GM21723 (cell line): ENCODE measurements around the gene SYT2.
"Not testable (repeated sequence)": the region's sequence is repeated elsewhere in the genome, so short reads cannot be mapped to it uniquely, and the experiment has no call there.

Source experiments
- ATAC-seq: cut with Tn5 transposase; IDR thresholded peaks from one replicate; pipeline ENCODE4 v1.9.1; 2021; ENCODE audit warnings: mild to moderate bottlenecking, moderate library complexity; ENCODE audit not compliant: unreplicated experiment

SYT2 gene

DNA sequence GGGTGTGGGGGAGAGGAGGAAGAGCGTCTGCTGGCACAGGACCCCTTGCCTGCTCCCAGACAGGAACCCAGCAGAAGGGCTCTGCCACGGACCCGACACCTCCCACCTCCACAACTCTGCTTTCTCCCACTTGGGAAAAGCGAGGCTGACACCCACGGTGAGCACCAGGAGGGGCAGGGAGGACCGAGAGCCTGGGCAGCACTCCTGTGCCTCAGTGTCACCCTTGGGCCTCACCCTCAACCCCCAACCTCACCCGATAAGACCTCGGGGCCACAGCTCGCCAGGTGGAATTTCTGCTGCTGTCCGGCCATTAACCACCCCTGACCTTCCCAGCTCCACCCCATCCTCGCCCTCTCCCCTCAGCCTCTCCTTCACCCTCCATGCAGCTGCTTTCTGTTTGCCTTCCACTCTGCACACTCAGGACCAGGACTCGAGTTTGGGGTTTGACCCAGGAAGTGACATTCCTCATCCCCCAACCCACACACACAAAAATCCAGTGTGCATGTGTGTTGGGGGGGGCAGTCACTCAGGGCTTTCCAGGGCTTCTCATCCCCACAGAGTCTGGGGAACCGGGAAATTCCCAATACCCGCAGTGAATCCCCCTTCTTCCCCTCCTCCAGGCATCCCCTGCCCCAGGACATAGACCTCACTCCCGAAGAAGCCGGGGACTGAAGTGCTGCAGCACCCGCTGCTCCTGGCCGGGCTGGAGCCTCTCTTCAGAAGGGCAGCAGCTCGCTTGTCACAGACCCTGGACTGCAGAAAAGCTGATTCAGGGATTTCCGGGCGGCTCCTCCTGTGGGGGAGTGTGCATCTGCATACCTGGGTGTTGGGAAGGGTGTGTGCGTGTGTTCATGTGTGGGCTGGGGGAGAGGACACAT lies 65.8 kb downstream of the SYT2 start:
- no peak for ATAC-seq

DNA sequence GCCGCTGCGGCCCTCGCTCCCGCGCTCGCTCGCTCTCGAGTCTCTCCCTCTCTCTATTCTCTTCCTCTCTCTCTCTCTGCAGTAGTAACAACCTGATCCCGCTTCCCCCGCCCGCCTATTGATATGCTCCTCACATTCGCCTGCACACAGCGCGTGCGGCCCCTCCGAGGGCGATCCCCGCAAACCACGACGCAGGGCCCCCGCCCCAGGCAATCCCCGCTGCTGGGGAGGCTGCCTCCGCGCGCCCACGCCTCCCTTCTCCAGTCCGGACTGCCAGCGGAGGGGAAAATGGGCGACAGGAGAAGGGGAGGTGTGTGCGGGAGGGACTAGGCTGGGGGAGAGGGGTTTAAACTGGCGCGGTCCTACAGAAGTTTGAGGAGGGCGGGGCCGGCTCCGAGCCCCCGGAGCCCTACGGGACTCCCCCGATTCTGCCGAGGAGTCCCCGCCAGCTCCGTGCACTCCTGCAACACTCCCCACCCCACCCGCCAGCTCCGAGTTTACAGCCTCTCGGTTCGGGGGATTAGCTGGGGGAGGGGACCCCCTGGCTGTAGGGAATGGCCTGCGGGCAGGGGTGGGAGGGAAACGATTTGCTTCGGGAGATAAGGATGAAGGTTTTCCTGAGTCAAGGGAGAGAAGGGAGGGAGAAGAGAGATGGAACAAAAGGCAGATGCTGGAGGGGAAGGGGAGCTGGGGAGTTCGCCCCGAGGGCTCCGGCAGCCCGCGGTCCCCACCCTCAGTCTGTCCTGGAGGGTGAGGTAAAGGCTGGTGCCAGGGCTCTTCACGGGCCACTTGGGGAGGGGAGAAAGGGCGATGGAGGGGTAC lies 66.6 kb downstream of the SYT2 start:
- no peak for ATAC-seq

DNA sequence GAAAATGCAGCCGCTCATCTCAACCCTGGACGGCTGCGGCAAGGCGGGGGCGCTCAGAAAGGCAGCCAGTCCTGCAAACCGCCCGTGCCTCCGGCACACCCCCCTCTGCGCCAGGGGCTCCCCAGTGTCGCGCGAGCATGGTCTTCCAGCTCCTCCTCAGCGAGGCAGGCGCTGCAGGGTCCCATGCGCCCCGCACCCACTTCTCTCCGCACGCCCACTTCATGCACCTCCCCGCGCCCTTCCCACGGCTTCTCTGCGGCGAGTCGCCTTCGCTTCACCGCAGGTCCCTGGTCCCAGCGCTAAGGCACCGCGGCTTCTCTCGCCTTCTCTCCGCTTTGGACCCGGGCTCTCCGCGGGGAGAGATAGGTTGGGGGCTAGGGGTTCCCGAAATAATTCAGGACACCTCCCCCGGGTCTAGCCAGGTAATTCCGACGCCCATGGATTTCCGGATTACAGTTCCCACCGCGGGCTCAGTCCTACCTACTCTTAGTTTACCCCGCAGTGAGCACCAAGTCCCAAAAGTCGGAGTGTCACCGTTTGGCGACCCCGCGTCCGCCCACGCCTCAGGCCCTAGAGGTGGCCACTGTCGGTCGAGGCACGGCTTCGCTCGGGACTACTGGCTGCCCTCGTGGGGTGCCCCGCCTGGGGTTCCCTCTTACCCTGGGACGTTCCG lies 67.5 kb downstream of the SYT2 start:
- ATAC-seq, result no peak

DNA sequence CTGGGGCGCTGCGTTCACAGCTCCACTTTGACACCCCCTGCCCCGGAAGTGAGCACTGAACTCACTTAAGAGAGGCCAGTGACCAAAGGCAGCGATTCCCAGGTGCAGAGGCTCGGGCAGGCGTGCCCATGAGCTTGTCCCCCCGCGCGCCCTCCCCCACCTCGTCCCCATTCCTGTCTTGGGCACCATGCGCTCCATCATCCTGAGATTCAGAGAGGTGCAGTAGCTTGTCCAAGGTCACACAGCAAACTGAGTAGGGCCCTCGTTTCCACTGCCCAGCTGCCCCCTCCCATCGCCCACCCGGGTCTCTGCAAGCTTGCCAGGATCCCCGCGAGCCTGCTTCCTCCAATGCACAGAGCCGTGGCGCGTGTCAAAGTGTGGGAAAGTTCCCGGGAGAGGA lies 68.0 kb downstream of the SYT2 start:
- ATAC-seq, result no peak

DNA sequence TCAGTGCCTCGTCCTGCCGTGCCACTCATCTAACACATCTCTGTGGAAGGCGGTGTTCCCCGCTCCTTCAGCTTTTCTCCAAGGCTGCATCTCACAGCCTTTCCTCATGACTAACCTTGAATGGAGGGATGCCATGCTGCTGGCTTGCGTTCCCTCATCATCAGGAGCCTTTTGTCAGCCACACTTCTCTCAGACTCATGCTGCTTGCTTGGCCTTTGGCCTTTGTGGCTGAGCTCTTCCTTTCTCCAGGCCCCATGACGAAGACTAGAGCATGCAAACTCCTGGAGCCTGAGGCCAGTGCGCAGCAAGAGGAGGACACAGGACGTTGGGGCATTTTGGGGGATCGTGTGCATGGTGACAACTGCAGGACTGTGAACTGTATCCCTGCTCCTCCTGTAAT lies 70.8 kb downstream of the SYT2 start:
- no peak for ATAC-seq

DNA sequence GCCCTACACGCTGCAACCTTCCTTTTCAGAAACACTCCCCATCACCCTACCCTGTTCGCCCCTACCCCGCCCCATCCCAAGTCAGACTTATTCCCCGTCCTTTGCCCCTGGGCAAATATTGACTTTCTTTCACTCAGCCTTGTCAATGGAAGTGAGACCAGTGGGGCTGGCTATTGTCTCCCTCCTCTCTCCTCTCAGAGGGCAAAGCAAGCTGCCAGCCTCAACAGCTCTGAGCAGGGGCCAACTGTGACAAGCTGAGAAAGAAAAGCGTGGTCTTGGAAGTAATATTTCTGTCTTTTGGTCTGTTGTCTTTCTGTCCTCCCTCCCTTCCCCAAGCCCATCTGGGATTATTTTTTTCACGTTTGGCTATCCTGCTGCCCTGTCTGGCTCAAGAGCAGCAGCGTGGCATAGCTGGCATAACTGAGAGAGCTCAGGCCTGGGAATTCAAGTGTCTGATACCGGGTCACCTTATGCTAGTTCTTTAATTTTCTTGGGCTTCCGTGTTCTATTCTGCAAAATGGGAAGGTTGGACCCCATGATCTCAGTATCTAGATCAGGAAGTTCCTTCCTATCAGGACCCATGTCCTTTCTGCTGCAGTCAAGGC lies 71.5 kb downstream of the SYT2 start:
- not testable (repeated sequence) for ATAC-seq

DNA sequence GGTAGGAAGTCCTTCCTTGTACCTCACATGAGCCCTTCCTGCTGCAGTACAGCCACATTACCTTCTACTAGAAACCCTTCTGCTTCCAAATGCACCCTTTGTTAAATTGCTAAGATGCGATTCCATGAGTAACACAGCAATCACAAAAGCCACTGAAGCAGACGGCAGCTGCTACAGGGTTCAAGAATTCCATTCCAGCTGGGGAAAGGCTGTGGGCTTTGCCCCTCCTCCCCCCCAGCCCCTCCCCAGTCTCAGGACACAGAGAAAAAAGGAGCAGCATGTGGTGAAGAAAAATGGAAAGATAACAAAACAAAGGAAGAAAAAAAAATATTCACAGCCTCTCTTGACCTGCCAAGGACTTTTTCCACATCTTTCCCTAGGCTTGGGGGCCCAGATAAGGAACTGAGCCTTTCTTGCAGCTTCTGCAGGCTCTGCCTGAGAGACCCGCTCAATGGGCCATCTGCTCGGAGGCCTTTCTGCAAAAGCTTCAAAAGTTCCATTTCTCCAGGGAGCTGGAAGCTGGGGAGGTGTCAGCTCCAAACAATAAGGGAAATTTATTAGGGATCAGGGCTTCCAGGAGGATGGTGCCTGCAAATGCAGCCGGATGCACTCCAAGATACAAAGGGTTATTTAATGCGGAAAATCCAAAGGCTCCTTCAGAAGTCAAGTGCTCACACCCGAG lies 72.1 kb downstream of the SYT2 start:
- ATAC-seq, result no peak

DNA sequence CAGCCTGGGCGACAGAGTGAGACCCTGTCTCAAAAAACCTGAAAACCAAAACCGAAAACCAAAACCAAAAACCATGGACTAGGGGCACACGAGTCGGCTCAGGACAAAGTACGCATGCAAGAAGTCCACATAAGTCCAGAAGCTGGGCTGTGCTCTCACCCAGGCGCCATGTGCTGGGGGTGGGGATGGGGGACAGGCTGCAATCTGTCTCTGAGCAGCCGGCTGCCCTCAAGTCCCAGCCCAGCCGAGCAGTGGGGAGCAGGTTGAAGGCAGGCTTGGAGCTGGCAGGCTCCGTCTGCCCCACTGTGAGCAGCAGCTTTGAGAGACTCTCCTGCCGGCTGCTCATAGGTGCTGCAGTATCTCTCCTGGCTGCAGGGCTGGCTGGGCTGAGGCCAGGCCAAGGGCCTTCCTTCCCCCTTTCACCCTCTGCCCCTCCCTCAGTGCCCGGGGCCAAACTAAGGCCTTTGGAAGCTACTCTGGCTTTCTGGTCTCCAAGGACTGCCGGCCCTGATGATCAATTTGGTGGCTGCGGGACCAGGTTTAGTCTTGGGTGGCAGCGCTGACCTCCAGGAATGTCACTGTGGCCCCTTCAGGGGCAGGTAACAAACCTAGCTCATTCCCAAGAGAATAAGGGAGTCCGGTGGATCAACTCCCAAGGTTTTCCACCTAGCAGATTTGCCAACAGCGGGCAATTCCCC lies 72.8 kb downstream of the SYT2 start:
- not testable (repeated sequence) for ATAC-seq

DNA sequence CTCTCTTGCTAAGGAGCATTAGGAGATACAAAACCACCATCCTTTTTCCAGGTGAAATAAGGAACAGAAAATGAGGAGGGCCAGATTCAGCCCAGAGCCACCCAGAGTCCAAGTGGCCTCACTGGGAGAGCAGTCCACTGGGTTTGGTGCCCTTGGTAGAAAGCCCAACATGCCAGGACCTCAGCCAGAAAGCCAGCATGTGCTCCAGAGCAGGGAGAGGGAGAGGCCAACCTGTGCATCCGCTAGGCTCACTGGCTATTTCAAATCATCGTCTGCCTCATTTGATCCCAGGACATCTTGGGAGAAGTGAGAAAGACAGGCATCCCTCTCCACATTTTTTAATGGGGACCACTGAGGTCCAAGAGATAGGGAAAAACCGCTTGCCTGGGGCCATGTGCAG lies 74.1 kb downstream of the SYT2 start:
- ATAC-seq, result not testable (repeated sequence)

DNA sequence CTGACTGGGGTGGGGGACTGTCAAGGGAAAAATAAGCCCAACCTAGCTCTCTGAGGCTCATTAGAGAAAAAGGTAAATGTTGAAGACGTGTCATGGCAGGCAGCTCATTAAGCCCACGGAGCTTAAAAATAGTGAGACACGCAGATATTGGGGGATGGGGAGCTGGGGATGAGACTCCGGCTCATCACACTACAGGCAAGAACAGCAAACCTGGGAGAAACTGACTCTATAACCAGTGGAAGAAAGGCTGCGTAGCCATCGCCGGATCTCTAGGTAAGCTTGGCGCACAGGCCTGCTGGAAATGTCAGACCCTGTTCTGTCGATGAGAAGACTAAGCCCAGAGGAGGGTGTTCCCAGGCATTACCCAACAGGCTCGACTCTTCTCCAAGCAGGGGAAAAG lies 78.0 kb downstream of the SYT2 start:
- no peak for ATAC-seq

DNA sequence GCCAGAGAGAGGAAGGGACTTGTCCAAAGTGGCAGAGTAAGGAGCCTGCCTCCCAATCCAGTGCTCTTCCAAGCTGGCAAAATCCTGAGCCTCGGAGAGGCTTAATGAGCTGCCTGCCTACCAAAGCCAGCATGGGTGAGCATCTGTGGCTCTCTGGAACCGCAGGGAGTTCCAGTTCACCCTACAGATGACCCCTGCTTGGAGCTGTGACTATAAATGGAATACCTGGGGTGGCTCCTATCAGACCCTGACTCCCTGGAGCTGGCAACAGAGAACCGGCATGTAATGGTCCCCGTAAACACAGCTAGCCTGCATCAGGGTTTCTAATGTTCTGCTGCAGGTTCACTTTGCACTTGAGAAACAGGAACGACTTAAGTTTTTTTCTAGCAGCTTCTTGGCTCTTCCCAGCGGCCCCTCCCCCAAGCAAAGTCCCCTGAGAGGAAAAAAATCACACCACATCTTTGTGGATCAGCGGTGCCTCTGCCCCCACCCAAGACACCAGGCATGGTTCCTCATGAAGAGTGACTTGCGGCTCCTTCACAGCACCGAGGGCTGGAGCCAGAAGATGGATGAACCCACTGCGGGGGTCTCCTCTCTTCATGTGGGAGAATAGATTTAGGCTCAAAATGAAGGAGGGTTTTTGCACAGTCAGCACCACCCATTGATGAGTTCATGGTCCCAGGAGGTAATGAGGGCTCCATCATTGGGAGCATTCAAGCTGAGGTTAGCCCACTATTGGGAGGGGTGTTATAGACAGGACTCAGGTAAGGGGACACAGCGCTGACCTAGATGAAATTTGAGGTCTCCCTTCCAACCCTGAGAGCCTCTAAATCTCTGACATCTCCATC lies 79.0 kb downstream of the SYT2 start:
- ATAC-seq, result no peak

DNA sequence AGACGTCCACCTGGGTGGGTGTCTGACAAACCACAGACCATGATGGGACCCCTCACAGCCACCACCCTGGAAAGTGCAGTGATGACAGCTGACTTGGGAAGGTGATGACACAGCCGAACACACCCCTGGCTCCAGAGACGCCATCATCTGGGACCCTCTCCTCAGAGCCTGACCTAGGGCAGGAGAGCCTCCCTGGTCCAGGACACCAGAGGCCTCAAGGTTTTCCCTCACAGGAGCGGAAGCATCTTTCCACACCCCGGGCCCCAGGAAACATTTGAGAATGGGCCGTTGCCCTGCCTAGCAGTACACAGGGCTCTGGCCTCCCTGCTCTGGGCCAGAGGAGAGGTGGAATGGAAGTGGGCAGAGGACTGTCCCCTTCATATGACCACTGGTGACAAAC lies 79.7 kb downstream of the SYT2 start:
- no peak for ATAC-seq

DNA sequence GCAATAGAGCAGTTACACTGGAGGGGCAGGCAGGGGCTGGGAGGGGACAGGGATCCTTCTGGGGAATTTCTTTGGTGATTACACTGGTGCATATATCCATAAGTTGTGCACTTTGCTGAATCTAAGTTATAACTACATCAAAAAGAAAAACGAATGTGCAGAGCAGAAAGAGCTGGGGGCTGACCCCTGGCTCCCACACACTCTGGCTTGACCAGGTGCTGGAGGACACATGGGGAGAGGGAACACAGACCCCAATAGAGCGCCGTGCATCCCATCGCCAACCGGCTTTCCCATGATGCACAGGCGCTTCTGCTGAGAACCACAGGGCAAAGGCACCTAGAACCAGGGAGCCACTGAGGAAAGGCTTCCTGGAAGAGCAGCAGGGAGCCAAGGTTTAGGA lies 80.2 kb downstream of the SYT2 start:
- not testable (repeated sequence) for ATAC-seq

DNA sequence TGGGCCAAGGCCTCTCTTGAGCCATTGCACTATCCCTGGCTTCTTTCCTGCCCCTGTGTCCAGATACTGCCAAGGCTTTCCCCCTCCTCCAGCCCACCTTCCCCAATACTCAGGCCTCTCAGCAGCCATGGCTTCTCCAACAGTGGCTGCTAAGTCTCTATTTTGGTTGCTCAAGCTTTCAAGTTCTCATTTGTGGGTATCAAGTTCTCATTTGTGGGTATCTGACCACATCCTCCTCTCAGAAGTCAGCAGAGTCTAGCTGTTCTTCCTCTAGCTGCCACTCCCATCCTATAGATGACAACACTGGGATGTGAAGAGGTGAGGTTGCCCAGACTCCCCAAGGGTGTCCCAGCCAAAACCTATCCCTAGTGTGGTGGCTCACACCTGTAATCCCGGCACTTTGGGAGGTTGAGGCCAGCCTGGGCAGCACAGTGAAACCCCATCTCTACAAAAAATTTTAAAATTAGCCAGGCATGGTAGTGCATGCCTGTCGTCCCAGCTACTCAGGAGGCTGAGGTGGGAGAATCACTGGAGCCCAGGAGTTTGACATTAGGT lies 80.9 kb downstream of the SYT2 start:
- peak; percentile 76 for ATAC-seq

DNA sequence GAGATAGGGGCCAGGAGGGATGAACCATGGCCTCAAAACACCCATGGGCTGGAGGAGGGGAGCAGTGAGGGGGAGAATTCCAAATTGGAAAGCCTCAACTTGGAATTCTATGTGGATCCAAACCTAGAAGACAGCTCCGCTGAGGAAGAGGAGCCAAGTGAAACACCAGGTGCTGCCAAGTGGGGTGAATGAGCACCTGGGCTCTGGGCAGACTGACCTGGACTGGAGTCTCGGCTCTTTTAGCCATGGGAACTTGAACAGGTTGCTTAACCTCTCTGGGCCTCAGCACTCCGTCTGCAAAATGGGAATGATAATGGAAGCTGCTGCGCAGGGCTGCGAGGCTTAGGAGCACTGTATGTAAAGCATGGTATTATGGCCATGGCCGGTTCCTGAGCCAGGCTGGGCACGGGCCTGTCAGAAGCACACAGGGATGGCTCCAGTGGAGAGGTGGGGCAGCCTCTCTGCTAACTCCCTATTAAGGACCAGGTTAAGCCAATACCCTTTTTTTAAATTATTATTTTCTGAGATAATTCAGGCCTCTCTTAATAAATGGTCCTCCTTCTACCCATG lies 81.5 kb downstream of the SYT2 start:
- no peak for ATAC-seq

DNA sequence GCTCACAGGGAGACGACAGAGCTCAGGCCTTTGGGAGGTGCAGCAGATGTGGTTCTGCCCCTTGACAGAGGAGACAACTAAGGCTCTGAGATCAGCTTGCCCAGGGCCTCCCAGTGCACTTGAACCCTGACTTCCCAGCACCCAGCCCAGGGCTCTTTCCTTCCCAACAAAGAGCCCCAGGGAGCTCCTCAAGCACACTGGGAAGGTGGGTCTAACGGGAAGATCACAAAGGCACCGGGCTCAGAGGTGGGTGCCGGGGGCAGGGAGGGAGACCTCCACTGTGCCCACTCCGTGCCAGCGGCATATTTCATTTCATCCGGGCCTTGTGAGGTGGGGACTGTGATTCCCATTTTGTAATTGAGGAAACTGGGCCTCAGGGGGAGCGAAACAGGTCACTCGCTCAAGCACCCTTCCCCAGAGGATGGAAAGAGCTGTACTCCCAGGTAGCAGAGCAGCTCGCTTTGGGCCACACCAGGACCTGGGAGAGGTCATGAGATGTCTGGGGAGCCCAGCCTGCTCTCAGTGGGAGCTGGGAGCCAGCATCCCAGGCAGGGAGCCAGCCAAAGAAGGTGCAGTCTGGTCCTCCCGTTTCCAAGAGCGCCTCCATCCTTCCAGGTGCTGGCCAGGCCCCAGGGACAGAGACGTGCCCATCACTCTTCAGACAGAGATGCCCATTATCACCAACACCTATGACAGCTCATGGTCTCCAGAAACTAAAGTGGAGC lies 82.3 kb downstream of the SYT2 start:
- ATAC-seq, result no peak

DNA sequence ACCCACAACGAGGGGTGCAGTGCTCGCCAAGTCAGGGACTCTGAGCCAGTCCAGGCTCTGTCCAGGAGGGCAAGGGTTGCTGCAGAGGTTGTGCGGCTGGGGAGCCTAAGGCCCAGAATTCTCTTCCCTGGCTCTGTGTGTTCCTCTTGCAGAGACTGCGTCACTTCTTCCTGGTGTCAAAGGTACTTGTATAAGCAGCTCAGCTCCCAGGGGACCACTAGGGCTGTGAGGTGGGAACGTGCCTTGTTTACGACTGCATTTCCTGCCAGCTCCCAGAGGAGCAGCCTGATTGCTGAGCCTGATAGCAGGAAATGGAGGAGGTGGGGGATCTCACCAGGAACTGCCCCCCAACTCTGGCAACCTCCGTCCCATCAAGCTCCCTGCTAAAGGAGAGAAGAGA lies 83.2 kb downstream of the SYT2 start:
- ATAC-seq, result not testable (repeated sequence)
